ENCODE measurements around the gene C3orf20. TPM values are rescaled to one million over a fixed set of nuclear protein-coding genes. Genes with fewer than 3 reads are reported as not detected.
"Not testable (repeated sequence)": the region's sequence is repeated elsewhere in the genome, so short reads cannot be mapped to it uniquely, and the experiment has no call there.

C3orf20 gene
- polyA plus RNA-seq, 3 donors, result 0.30 to 0.34 (median 0.32) TPM

DNA sequence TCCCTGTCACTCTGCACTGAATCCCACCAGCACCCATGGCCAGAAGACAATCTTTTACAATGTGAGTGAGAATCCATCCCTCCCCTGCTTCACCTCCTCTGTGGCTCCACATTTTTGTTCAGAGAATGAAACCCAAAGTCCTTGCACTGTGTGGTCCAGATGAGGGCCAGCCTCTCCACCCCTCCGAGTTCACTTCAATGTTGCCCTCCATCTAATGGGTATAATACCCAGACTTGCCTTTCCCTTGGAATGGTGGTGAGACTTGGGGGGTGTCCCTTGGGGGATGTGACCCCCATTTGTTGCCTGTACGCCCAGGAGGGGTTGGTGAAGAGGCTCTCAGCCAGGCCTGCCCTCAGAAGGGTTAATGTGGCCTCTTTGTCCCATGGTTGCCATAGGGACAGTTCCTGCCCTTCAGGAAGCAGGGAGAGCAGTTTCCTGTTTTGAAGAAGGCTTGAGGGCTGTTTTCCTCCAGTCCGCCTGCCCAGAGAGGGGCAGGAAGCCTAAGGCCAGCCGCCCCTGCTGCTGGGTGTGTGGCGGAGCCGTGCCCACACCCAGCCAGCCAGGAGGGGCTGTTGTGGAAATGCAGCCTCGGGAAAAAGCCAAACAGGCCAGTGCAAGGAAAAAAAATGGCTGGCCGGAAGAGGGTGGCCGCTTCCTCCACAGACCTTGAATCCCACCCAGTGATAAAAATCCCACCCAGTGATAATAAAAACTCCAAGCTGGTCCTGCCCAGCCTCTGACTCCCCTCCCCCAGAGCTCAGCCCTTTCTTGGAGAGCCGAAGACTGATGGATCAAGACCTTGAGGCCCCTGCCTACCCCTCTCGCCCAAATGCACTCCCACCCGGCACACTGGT is 129.3 kb downstream of the C3orf20 start:
- no peak for DNase-seq (ENCODE audit: extremely low read depth in 1 of 11, low read depth in 9 of 11, low spot score in 4 of 11)

- DNase-seq (ENCODE audit: extremely low read depth in 1 of 11, low read depth in 9 of 11, low spot score in 4 of 11), result no peak
Observed at GRCh38 chr3:14804835-14805780, 130.2 kb downstream of the C3orf20 start.

- no peak for DNase-seq (ENCODE audit: extremely low read depth in 1 of 11, low read depth in 9 of 11, low spot score in 4 of 11)
Observed at GRCh38 chr3:14805961-14806537, 131.1 kb downstream of the C3orf20 start.

GRCh38 chr3:14806641-14807263 is 131.8 kb downstream of the C3orf20 start:
- DNase-seq (ENCODE audit: extremely low read depth in 1 of 11, low read depth in 9 of 11, low spot score in 4 of 11), result no peak

GRCh38 chr3:14808025-14808424 is 133.1 kb downstream of the C3orf20 start:
- DNase-seq (ENCODE audit: extremely low read depth in 1 of 11, low read depth in 9 of 11, low spot score in 4 of 11), result no peak

GRCh38 chr3:14808502-14809266 is 133.7 kb downstream of the C3orf20 start:
- DNase-seq (ENCODE audit: extremely low read depth in 1 of 11, low read depth in 9 of 11, low spot score in 4 of 11), result no peak

DNA sequence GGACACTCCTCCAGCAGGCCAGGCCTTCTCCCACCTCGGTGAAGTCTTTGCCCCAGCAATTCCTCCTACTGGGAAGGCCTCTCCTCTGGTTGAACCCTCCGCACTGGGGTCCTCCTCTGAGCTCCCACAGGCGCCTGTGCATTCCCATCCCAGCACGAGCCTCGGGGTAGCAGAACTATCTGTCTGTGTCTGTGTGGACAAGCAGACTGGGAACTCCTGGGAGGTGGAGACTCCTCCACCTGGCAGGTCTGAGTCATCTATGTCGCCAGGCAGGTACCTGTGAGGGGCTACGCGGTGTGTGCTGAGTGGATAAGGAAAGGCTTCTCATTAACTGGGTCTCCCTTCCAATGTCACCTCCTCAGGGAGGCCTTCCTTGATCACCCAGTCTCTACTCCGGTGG is 134.7 kb downstream of the C3orf20 start:
- DNase-seq (ENCODE audit: extremely low read depth in 1 of 11, low read depth in 9 of 11, low spot score in 4 of 11), result not testable (repeated sequence)

GRCh38 chr3:14810070-14810791 is 135.3 kb downstream of the C3orf20 start:
- DNase-seq (ENCODE audit: extremely low read depth in 1 of 11, low read depth in 9 of 11, low spot score in 4 of 11), result peak in 1 of 11 donors; percentile 33

GRCh38 chr3:14810801-14811661 is 136.1 kb downstream of the C3orf20 start:
- DNase-seq (ENCODE audit: extremely low read depth in 1 of 11, low read depth in 9 of 11, low spot score in 4 of 11), result no peak

- no peak for DNase-seq (ENCODE audit: extremely low read depth in 1 of 11, low read depth in 9 of 11, low spot score in 4 of 11)
Observed at GRCh38 chr3:14811684-14812083, 136.7 kb downstream of the C3orf20 start.

DNA sequence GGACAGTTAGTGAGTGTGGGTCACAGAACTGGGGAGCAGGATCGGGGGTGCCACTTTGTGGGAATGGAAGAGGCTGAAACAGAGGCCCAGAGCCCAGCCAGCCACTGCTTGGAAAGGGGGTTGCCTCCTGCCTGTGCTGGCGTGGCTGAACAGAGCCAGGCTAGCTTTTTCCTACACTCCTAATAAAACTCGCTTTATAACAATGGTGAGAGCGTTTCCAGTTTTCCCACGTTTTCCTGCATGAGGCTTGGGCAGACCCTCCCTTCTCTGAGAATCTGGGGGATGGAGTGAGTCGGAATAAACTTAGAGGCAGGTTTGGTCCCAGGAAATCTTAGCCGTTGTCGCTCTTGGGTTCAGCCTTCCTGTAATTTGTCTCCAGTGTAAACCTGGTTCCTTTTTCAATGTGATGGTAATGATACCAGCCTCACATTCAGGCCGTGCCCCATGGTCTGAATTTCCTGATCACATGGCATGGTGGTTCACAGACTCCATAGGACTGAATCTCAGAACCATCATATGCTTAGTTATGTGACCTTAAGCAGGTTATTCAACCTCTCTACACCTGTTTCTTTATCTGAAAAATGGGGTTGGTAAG is 137.4 kb downstream of the C3orf20 start:
- DNase-seq (ENCODE audit: extremely low read depth in 1 of 11, low read depth in 9 of 11, low spot score in 4 of 11), result no peak

DNA sequence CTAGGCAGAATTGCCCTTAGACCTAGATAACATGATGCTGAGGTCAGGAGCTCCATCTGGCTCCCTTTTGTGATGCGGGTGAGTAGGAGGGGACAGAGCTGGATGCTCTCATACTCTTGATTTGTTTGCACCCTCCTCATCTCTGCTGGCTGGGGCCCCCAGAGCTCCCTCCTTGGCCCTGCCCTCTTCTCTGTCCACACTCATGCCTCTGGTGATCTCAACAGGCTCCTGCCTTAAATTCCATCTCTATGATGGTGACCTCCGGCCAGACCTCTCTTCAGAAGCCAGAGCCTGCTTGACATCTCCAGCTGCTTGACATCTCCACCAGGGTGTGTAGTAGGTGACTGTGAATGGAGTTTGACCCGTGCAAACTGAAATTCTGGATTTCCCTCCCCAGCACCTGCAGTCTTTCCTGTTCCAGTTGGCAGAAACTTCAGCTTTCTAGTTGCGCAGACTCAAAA is 139.5 kb downstream of the C3orf20 start:
- no peak for DNase-seq (ENCODE audit: extremely low read depth in 1 of 11, low read depth in 9 of 11, low spot score in 4 of 11)

DNA sequence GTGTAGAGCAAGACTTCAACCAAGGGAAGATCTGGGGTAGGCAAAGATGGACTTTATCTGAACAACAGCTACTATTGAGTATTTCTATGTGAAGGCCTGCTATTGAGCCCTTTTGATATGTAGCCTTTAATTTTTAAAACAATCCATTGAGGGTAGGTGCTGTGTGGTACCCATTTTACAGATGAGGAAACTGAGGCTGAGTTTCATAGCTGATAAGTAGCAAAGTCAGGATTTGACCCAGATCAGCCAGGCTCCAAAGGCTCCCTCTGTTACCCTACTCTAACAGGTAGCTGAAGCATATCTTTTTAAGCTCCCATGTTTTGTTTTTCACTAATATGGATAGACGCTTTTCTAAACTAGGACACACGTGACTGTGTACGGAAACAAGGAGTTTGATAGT is 141.4 kb downstream of the C3orf20 start:
- DNase-seq (ENCODE audit: extremely low read depth in 1 of 11, low read depth in 9 of 11, low spot score in 4 of 11), result no peak

DNA sequence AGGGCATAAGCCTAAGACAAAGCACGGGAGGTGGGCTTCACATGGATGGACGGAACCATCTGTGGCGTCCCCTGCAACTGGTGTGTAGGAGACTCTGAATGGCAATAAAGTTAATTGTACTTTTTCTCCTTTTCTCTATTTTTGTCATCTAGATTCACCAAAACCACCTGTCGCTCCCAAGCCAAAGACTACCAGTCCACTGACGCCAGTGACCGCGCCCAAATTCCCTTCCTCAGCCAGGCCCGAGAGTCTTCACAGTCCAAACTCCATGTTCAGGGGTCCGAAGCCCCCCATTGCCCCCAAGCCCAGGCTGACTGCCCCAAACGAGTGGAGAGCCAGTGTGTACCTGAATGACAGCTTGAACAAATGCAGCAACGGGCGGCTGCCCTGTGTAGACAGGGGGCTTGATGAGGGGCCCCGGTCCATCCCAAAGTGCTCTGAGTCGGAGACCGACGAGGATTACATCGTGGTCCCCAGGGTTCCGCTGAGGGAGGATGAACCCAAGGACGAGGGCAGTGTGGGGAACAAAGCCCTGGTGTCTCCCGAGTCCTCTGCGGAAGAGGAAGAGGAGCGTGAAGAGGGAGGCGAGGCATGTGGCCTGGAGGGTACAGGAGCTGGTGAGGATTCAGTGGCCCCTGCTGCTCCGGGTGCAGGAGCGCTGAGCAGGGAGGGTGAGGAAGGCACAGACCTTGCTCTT is 144.0 kb downstream of the C3orf20 start, which contains the start of gene FGD5:
FGD5 (plus strand) TSS at position 159 of the 697 bp plus-strand sequence; CDS start at position 269, 110 bp downstream.
- DNase-seq (ENCODE audit: extremely low read depth in 1 of 11, low read depth in 9 of 11, low spot score in 4 of 11), result no peak

DNA sequence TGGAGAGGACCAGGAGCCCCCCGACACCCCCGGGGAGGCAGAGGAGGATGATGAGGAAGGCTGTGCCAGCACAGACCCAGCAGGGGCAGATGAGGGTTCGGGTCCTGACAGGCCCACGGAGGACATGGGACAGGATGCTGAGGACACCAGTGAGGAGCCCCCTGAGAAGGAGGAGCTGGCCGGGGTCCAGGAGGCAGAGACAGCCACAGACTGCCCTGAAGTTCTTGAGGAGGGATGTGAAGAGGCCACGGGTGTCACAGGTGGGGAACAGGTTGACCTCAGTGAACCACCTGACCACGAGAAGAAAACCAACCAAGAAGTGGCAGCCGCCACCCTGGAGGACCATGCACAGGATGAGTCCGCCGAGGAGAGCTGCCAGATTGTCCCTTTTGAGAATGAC is 144.7 kb downstream of the C3orf20 start:
- no peak for DNase-seq (ENCODE audit: extremely low read depth in 1 of 11, low read depth in 9 of 11, low spot score in 4 of 11)

DNA sequence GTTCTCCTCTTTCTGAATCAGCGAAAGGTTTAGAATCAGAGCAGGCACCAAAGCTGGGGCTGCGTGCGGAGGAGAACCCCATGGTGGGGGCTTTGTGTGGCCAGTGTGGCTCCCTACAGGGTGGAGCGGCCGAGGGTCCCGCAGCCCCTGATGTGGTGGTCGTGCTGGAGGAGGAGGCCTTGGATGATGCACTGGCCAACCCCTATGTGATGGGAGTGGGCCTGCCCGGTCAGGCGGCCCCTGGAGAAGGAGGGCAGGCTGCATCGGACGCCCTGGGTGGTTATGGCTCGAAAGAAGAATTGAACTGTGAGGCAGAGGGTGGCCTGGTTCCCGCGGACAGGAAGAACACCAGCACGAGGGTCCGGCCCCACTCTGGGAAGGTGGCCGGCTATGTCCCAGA is 145.2 kb downstream of the C3orf20 start:
- no peak for DNase-seq (ENCODE audit: extremely low read depth in 1 of 11, low read depth in 9 of 11, low spot score in 4 of 11)
